Breast epithelium (tissue), 4 donors: Measurements from ENCODE around the gene TNIP2. TPM values are rescaled to one million over a fixed set of nuclear protein-coding genes. Genes with fewer than 3 reads are reported as not detected.

Experiments used
- DNase-seq, 2 donors: peaks; one replicate each; pipeline ENCODE4 v3.0.0-alpha.2; 2019; ENCODE audit warnings: low spot score in 2 of 2
- H3K27ac ChIP-seq, 2 donors: fragments of 200-600 bp; sonication (generic) in 1 of 2; one replicate each; pipeline ENCODE4 v1.5.1; 2016 to 2019; ENCODE audit warnings: mild to moderate bottlenecking in 1 of 2
- H3K27me3 ChIP-seq, 2 donors: fragments of 200-600 bp; sonication (generic) in 1 of 2; one replicate each; pipeline versions ENCODE4 v1.5.1 to v1.6.0; 2017 to 2019; ENCODE audit warnings: control low read depth in 1 of 2, mild to moderate bottlenecking in 1 of 2
- H3K36me3 ChIP-seq: fragments of 200-600 bp; one replicate; pipeline ENCODE4 v1.5.1; 2019
- H3K4me1 ChIP-seq, 2 donors: fragments of 200-600 bp; sonication (generic); one replicate each; pipeline ENCODE4 v1.5.1; 2016 to 2019; ENCODE audit warnings: control low read depth in 1 of 2
- H3K4me3 ChIP-seq, 3 donors: fragments of 200-600 bp; sonication (generic); 1 replicate in 2 of 3; 2 replicates in 1 of 3; pipeline ENCODE4 v1.5.1; 2016 to 2019; ENCODE audit warnings: mild to moderate bottlenecking in 3 of 3, moderate library complexity in 2 of 3
- H3K9me3 ChIP-seq, 2 donors: fragments of 200-600 bp; sonication (generic) in 1 of 2; one replicate each; pipeline ENCODE4 v1.5.1; 2016 to 2019; ENCODE audit warnings: control low read depth in 1 of 2
- CTCF ChIP-seq, 3 donors: fragments of 450-650 bp; IDR thresholded peaks; one replicate each; pipeline ENCODE4 v1.5.1; 2016 to 2017; ENCODE audit warnings: antibody characterized with exemption in 3 of 3, mild to moderate bottlenecking in 3 of 3, moderate library complexity in 3 of 3
- POLR2A ChIP-seq: fragments of 450-650 bp; IDR thresholded peaks from one replicate; pipeline ENCODE4 v1.6.1; 2016; ENCODE audit warnings: antibody characterized with exemption, mild to moderate bottlenecking, moderate library complexity
- POLR2AphosphoS5 ChIP-seq, 3 donors: sonication (generic); formaldehyde crosslinking; IDR thresholded peaks; one replicate each; pipeline ENCODE4 v1.6.1; 2017; ENCODE audit warnings: antibody characterized with exemption in 3 of 3
- intact Hi-C: fragments of 100-400 bp; cut with DNase I; formaldehyde crosslinking; loops from one replicate; pipeline ENCODE4 v1.15.1; 2023; ENCODE audit warnings: low total_unique reads
- total RNA-seq, 3 donors: library from RNA; depleted of rRNA; stranded (reverse); fragments of >200 nt; gene quantifications; one replicate each; pipeline ENCODE4 v1.1.0, GENCODE V29; 2016

The TNIP2 gene
- total RNA-seq, 3 donors from 2014 or later = 46.4 to 73.4 (median 64.2) TPM

- TF ChIP-seq POLR2AphosphoS5 (IDR thresholded peaks at IDR 0.05) (no peak), POLR2A (no peak), CTCF (IDR thresholded peaks at IDR 0.05) (no peak)
- H3K36me3 ChIP-seq = no peaks in the 10 kb centered on the region
- peak overlapping the region; percentile 87 for H3K27ac ChIP-seq
- no peaks in the 10 kb centered on the region for H3K27me3 ChIP-seq
- H3K4me1 ChIP-seq = peaks cover 11 to 22% of the 10 kb centered on the region in 2 donors
- H3K4me3 ChIP-seq = peak overlapping the region in 1 of 3 donors; percentile 88
- no peaks in the 10 kb centered on the region for H3K9me3 ChIP-seq
- intact Hi-C loops = no loop called here
- DNase-seq = peak in 1 of 2 donors; percentile 49
These were observed 36.2 kb upstream of the TNIP2 start for GRCh38 chr4:2792396-2792710.

- DNase-seq = peak in 1 of 2 donors; percentile 50
- Histone ChIP-seq H3K36me3 (no peaks in the 10 kb centered on the region), H3K9me3 (no peaks in the 10 kb centered on the region), H3K4me3 (no peak overlapping the region), H3K27ac (peak overlapping the region; percentile 87), H3K4me1 (peaks cover 6 to 16% of the 10 kb centered on the region in 2 donors), H3K27me3 (no peaks in the 10 kb centered on the region)
- intact Hi-C loops = no loop called here
- TF ChIP-seq POLR2A (no peak), CTCF (IDR thresholded peaks at IDR 0.05) (no peak), POLR2AphosphoS5 (IDR thresholded peaks at IDR 0.05) (no peak)
These were observed 35.6 kb upstream of the TNIP2 start for GRCh38 chr4:2791518-2792395.

GRCh38 chr4:2790583-2791517 is 34.7 kb upstream of the TNIP2 start:
- H3K9me3 ChIP-seq = no peaks in the 10 kb centered on the region
- no peaks in the 10 kb centered on the region for H3K36me3 ChIP-seq
- peaks cover 4 to 8% of the 10 kb centered on the region in 2 donors for H3K4me1 ChIP-seq
- DNase-seq = peak in 1 of 2 donors; percentile 46
- intact Hi-C loops = no loop called here
- no peak for TF ChIP-seq POLR2AphosphoS5 (IDR thresholded peaks at IDR 0.05)
- TF ChIP-seq POLR2A = no peak
- no peak for TF ChIP-seq CTCF (IDR thresholded peaks at IDR 0.05)
- H3K27me3 ChIP-seq = no peaks in the 10 kb centered on the region
- H3K27ac ChIP-seq = peak overlapping the region; percentile 87
- H3K4me3 ChIP-seq = no peak overlapping the region

GRCh38 chr4:2789793-2790582 is 33.9 kb upstream of the TNIP2 start:
- no peaks in the 10 kb centered on the region for H3K9me3 ChIP-seq
- intact Hi-C loops = no loop called here
- H3K4me3 ChIP-seq = no peak overlapping the region
- no peaks in the 10 kb centered on the region for H3K36me3 ChIP-seq
- peak overlapping the region in 1 of 2 donors; percentile 1 for H3K27ac ChIP-seq
- no peaks in the 10 kb centered on the region for H3K27me3 ChIP-seq
- DNase-seq = no peak
- H3K4me1 ChIP-seq = peaks cover 4 to 5% of the 10 kb centered on the region in 2 donors
- no peak for TF ChIP-seq POLR2A
- TF ChIP-seq CTCF (IDR thresholded peaks at IDR 0.05) = no peak
- TF ChIP-seq POLR2AphosphoS5 (IDR thresholded peaks at IDR 0.05) = no peak
